Measurements from ENCODE around the gene TEPSIN.
A peak's percentile ranks its signal among the peaks of the same experiment; 100 is the strongest.

Gene TEPSIN

DNA sequence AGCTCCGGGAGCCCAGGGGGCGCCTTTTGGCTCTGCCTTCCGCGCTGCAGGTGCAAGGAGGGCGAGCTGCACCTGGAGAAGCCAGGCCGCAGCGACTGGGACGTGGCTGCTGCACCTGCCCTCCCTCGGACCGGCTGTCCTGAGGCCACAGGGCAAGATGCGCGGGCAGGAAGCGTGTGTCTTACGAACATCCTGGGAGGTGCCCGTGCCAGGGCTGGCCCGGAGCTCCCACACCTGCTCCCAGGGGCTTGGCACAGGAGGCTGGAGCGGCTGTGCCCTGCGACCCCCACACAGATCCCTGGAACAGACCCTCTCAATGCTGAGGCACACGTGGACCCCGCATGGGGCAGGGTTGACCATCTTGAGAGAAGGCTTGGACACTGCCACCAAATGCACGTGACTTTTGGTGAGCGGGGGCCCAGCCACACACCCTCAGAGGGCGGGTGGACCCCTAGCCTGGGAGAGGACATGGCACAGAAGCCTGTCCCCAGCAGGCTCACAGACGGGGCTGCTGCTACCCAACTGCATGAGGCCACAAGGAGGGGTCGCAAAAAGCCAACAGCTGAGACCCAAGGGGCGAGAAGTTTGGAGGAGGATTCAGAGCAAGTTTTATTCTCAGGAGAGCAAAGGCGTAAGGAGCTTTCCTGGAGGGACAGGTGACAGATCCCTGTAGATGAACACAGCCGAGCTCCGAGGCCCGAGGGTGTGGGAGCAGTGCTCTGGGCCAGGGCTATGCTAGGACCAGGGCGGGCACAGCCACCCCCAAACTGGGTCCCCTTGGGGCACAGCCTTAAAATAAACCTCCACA is 11.6 kb upstream of the TEPSIN start:
- DNase-seq (ENCODE audit: low spot score) = no peak

DNA sequence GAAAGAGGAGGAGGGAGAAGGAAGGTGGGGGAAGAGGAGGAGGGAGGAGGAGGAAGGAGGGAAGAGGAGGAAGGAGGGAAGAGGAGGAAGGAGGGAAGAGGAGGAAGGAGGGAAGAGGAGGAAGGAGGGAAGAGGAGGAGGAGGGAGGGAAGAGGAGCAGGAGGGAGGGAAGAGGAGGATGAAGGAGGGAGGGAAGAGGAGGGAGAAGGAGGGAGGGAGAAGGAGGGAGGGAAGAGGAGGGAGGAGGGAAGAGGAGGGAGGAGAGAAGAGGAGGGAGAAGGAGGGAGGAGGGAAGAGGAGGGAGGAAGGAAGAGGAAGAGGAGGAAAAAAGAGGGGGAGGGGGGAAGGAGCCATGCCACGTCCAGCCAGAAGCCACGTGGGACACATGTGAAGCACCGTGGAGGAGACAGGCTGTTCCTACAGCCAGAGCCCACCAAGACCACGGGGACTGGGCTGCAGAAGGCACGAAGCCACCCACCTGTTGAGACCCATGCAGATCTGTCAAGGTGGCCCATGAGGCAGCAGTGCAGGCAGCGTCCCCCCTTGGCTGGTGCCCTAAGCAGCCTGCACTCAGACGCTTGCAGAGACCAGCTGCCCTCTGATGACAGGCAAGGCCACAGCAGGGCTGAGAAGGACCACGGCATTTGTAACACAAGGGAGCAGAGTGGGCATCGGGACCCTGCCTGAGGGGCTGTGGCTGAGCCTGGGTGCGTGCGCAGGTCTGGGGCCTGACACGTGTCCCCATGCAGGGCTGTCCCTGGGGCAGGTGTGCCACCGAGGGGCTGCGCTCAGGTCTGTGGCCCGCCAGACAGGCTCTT is 10.6 kb upstream of the TEPSIN start:
- no peak for DNase-seq (ENCODE audit: low spot score)

DNA sequence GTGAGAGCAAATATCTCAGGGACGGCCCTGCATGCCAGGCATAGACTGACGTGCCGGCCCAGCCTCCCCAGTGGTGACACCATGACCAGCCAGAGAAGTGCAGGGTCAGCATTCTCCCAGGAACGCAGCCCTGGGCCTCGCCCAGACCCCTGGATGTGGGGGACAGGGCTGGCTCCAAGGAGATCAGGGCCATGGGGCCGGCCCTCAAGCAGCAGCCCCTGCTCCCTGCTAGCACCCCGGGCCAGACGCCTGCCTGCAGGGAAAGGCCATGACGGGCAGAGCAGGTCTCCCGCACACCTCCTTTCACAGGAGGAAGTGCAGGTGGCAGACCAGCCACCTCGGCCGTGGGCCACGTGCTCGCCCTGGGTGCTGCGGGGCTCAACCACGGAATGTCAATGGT is 9.8 kb upstream of the TEPSIN start:
- DNase-seq (ENCODE audit: low spot score) = no peak

DNA sequence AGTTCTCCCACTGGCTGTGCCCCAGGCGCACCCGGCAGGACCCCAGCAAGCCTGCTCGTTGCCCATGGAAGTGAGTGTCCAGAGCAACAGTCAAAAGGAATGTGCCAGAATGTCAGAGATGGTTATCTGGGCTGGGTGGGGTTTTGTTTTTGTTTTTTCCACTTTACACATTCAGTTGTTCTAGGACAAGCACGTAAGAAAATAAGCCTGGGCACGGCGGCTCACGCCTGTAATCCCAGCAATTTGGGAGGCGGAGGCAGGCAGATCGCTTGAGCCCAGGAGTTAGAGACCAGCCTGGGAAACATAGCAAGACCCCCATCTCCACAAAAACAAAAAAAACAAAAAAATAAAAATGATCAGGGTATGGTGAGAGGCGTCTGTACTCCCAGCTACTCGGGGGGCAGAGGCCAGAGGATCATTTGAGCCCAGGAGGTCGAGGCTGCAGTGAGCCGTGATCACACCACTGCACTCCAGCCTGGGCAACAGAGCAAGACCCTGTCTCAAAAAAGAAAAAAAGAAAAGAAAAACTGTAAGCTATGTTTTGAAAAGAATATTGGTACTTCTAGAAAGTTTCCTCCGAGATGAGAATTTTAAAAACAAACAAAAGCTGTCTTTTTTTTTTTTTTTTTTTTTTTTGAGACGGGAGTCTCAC is 8.6 kb upstream of the TEPSIN start:
- DNase-seq (ENCODE audit: low spot score) = no peak

DNA sequence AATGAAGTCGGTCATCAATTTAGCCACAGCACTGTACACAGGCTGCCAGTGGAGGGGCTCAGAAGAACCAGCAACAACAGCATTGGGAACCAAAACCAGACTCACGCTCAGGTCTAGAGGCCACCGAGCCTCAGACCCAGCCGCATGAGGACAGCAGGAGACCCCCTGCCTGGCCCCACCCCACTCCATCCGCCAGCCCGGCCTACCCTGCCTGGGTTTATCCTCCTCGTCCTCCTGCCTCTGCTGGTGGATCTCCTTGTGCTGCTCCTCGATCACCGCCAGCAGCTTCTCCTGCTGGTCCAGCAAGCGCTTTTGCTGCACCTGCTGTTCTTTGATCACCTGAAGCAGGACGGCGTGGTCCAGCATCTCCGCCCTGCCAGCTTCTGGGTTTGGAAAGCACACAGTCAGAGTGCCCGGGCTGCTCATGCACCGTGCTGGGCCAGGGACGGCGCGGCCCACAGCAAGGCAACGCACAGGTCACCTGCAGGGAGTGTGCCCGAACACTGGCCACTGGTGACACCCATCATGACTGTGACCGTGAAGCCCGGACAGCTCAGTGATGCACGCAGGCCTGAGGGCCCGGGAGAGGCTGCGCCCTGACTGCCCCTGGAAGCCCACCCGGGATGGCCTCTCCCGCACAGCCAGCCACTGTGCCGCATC is 8.0 kb upstream of the TEPSIN start:
- DNase-seq (ENCODE audit: low spot score) = no peak

DNA sequence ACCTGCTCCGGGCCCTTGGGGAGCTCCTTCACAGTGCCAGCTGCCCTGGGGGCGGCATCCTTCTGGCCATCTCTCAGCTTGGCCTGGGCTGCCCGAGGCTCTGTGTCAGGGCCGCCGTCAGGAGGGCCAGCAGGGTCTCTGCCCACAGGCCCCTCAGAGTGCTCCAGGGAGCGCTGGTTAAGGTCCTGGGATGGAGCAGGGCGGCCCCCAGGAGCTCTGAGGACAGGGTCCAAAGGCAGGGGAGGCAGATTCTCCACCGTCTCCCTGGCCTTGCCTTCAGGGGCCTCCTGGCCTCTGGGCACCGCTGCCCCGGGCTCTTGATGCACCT is 7.5 kb upstream of the TEPSIN start:
- no peak for DNase-seq (ENCODE audit: low spot score)

DNA sequence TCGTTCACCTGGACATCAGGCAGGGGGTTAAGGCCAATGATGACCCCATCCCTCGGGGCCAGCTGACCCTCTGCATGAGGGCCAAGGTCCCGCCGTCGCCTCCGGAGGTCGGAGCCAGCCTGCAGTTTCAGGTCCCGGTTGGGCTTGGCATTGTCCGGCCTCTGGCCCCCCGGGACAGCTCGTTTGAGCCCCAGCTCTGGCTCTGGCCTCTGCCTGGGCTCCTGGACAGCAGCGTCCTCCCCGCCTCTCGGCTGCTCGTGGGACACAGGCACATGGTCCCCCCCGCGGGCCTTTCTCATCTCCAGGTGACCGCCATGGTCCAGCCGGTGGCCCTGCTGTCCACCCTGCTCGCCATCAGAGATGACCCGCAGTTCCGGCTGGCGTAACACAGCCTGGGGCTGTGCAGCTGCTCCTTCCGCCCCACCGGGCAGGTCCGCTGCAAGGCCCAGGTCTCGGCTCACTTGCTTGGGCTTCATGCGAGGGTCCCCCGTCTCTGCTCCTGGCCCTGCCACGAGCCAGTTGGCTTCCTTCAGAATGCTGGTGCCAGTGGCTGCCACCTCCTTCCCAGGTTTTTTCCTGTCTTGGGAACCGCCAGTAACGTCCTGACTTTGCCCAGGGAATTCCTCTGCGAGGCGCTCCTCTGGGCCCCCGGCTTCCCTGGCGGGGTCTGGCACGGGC is 6.9 kb upstream of the TEPSIN start:
- DNase-seq (ENCODE audit: low spot score) = no peak

DNA sequence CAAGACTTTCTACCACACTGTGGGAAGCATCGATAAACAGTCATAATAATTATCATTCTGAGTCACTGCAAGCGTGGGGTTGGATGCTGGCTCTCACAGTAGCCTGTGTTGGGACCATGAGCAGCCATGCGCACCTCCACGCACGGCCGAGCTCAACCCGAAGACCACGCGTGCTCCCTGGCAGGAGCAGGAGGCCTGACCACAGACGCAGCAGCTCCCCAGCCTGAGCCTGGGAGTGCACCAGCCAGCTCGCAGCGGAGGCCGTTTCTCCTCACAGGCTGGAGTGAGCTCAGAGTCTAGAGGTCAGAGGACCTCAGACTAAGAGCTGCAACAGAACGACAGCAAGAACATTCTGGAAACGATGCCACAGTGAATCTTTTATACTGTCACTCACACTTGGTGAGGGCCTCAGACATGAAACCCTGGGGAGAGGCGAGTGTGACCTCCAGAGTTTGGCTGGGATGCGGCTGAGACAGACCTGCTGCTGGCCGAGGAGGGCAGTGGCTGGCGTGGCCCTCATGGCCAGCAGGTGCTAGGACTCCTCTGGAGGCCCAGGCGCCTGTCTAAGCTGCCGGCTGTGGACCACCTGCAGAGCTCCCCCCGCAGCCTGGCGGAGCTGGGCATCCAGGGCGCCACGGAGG is 6.3 kb upstream of the TEPSIN start:
- DNase-seq (ENCODE audit: low spot score) = no peak

DNA sequence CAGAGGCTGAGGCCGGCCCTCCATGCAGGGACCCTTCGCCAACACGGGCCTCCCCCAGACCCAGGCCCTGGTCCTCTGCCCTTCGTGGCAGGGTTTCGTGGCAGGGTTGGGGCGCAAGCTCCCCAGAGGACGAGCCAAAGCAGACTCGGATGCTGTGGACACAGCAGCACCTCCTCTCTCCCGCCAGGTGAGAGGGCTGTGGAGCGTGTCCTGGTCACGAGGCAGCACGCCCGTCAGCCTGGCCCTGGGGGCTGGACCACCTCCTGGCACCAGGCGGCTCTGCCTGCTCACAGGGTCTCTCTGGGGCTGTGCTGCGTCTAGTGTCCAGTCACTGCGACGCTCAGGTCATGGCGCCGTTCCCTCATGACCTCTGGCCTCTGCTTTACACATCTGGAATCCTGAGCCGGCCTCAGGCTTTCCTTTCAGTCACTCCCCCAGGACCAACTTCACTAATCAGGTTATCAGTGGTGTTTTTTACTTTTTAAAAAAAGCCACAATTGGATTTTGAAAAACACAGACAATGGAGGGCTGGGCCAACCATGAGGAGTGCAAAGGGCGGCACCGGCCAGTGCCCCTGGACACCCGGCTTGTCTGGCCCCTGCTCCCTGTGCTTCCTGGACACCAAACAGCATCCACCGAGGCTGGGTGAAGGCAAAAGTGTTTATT is 5.6 kb upstream of the TEPSIN start:
- no peak for DNase-seq (ENCODE audit: low spot score)

DNA sequence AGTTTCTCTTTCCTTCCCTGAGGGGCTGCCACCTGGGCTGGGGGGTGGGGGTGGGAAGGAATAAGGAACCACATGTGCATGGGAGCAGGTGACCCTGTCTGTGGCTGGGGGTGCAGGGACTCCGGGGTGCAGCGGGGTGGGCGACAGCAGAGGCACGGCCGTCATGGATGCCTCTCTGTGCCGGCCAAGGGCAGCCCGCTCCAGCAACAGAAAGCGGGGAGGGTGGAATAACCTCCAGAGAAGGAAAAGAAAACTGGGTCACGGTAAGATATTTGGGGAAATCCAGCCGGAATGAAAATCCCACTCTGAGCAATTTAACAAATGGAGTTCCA is 4.4 kb upstream of the TEPSIN start:
- no peak for DNase-seq (ENCODE audit: low spot score)

DNA sequence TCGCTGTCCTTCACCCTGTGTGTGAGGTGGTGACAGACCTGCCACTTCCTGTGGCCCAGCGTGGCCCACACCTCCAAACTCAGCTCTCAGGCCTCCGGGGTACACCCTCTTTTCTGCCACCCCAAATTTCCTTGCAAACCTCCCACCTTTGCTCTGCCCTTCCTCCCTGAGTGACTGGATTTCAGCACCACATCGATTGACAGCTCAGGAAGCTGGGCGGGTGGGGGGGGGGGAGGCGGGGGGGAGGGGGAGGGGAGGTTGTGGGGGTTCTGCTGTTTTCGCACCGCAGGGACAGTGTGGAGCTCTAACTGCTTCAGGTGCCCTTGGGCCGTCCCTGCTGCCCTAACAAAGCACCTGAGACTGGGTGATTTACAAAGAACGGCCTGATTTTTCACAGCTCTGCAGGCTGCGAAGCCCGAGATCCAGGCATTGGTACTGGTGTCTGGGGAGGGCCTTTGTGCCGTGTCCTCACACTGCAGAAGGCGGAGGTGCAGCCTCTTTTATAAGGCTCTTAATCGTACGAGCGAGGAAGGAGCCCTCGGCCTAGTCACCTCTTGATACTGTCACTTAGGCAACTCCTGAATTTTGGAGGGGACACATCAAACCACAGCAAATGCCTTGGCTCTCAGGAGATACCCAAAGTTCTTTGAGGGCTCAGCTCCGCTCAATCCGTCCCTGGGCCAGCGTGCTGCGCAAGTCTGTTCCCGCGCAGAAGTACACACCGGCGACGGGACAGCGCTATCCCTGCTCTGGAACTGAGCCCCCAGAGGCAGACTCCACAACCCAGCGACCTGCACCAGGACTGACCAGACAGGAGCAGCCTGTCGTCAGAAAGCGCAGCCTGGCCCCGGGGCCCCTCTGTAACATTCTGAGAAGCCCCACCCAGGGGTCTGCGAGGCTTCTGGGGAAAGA is 3.8 kb upstream of the TEPSIN start:
- no peak for DNase-seq (ENCODE audit: low spot score)

DNA sequence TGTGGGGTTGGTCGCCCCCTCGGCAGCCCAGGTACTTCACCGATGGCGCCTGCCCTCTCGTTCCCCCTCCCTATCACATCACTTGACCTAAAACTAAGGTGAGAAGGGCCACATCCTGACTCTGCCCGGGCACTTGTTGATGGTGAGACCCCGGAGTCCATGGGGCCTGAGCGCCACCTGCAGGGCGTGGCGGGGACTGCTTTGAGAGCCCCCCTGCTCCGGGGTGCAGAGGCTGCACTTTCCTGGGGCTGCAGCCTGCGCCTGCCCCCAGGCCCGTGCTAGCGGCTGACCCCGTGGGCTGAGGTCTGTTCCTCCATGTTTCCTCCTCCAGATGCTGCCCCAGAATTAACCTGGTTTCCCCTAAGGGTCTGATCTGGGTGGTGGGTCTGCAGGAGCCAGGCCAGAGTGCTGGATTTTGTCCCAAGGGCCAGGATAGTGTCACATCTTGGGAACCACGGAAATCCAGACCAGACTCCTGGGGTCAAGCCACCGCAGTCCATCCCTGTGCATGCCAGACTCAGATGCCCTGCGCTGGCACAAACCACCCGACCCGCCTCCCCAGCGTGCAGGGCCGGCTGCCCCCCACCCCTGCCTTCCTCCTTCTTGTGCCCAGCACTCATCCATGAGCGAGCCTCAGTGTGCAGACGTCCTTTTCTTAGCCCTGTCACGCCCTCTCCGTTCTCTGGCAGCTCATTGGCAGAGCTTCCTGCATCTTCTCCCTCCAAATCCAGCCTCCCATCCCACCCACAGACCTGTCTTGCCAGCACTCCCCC is 3.0 kb upstream of the TEPSIN start:
- DNase-seq (ENCODE audit: low spot score) = peak; percentile 60

DNA sequence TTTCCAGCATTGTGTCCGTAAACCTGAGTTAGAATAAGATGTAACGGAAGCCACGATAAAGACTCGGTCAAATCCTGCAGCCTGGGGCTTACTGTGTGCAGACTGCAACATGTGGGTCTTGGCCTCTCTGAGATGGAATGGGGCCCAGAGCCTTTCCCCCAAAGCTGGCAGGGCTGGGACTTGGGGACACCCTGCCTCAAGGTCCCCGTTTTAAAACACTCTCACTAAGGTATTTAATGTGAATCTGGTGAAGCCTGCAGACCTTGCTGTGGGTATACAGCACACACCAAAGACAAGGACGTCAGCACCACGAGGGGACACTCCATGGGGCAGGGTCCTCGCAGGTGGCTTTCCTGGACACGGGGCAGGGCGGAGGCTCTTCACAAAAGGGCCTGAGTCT is 2.3 kb upstream of the TEPSIN start:
- DNase-seq (ENCODE audit: low spot score) = no peak

DNA sequence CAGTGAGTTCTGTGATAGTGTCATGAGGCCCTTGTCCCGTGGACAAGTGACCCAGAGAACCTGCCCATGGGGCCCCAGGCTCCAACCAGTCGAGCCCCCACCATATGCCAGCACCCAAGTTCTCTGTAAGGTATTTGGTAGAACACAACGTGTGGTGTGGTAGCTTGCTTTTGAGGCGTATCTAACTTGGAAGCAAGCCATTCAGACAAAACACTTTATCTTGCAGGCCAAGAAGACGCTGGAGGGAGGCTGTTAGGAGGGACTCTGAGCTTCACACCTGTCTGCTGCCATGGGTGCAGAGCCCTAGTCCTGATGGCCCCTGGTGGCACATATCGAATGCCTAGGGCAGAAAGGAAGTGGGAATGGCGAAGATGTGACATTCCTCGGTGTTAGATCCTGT is 1.9 kb upstream of the TEPSIN start:
- DNase-seq (ENCODE audit: low spot score) = no peak

DNA sequence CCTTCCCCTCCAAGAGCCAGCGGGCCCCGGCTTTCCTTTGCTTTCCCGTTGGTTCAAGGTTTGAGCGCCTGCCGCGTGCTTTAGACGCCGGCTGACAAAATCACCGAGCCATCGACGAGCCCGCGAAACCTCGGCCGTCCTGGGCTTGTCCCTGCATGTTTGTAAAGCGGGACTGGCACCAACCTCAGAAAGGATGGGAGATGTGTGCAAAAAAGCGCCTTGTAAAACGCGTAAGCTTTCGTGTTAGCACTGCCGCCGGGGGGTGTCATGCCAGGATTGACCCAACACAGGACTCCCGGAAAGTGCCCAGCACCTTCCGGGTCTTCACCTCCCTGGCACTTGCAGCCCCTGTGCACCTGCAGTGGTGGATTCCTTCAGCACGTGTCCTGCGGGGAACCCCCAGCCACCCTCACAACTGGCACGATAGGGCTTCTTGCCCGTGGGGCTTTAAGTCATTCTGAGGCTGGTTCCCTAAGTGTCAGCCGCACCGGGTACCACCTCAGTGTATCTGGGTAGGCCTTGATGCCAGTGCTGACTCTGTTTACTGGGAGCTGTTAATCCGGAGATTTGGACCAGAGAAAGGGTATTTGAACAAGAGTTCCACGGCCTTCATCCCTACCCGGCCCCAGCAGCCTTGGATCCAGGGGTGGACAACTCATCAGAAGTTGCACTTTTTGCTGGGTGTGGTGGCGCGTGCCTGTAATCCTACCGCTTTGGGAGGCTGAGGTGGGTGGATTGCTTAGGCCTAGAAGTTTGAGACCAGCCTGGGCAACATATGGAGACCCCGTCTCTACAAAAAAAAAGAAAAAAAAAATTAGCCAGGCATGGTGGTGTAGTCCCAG is 1.1 kb upstream of the TEPSIN start:
- DNase-seq (ENCODE audit: low spot score) = no peak

DNA sequence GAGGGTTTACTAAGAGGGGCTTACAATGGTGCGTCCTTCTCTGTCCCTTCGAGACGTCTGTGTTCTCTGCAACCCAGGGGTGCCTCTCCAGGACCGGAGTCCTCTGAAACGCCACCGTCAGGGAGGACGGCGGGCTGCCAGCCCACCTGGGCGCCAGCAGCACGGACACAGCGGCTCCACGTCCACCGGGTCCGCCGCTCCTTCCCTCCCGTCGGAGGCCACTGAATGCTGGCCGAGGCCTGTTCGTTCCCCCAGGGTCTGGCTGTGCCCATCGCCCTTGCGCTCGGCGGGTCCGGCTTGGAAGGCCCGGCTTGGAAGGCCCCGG is 403 bp downstream of the TEPSIN start:
- DNase-seq (ENCODE audit: low spot score) = no peak

DNA sequence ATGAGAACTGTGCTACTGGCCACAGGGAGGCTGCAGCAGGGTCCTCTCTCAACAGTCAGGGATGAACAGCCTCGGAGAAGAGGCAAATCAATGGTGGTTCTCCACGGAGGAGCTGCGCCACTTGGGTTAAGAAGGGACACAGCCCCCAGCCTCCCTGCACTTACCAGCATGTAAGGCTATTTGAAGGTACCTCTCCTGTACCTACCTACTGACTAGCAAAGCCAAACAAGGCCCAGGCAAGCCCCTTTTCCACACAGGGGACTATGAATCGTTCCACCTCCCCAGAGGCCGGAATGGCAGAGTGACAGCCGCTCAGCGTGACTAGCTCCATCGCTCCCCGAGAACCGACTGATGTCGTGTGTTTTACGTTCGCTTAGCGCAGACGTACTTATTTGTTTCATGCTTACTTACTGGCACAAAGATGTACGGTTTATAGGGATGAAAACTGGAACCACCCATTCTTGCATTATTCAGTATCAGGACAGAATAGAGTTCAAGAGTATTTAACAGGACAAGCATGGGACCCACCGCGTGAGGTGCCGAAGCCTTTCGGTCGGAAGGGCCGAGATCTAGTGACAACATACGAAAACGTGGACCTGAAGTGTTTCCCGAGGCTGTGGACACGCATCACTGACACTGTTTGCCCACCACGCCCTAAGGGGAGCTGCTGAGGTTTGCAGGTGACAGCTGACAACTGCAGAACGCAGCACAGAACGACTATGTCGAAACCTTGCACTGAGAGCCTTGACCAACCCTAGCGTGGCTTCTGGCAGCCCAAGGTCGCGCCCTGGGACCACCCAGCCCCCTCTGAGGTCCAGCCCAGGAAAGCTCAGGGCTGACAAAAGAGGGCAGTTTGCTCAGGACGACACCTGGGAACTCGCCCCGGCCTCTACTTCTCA is 1.0 kb downstream of the TEPSIN start:
- DNase-seq (ENCODE audit: low spot score) = no peak
